Measurements from ENCODE around the gene ALDH5A1.
A peak's percentile ranks its signal among the peaks of the same experiment; 100 is the strongest.

ALDH5A1 gene

DNA sequence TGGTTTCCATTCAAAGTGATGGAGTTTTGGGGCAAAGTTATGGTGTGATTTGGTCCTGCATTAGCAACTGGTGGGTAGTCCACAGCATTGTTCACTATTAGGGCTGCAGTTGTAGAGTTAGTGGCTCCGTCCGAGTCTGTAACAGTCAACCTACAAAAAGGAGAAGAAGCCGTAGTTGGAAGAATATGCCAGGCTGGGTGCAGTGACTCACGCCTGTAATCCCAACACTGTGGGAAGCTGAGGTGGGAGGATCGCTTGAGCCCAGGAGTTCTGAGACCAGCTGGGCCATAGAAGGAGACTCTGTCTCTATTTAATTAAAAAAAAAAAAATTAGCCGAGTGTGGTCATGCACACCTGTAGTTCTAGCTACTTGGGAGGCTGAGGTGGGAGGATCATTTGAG, 81.7 kb downstream of the ALDH5A1 start:
- DNase-seq, result no peak

DNA sequence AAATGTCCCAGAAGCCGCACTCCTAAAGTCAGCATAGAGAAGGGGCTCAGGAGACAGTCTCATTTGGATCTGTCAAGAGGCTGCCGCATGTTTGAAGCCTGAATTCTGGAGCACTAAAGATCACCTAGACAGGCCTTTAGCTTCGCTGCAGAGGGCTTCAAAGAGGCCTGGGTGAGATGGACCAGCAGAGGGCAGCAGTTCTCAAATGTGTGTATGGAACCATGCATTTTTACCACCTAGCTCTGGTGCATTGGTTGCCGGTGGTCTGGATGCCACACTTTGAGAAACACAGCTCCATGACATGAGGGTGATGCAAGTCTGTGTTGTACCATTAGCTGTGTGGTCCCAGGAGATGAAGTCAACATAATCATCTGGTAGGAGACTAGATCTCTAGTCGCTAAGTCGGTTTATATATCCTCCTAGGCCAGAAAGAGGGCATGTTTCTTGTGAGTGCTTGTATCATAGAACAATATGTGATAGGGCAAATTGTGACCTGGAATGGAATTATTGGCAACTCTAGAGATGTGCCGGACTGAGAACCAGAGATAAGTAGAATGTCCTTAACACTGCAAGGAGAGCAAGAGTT, 86.4 kb downstream of the ALDH5A1 start:
- DNase-seq, result peak; percentile 47 to 48

DNA sequence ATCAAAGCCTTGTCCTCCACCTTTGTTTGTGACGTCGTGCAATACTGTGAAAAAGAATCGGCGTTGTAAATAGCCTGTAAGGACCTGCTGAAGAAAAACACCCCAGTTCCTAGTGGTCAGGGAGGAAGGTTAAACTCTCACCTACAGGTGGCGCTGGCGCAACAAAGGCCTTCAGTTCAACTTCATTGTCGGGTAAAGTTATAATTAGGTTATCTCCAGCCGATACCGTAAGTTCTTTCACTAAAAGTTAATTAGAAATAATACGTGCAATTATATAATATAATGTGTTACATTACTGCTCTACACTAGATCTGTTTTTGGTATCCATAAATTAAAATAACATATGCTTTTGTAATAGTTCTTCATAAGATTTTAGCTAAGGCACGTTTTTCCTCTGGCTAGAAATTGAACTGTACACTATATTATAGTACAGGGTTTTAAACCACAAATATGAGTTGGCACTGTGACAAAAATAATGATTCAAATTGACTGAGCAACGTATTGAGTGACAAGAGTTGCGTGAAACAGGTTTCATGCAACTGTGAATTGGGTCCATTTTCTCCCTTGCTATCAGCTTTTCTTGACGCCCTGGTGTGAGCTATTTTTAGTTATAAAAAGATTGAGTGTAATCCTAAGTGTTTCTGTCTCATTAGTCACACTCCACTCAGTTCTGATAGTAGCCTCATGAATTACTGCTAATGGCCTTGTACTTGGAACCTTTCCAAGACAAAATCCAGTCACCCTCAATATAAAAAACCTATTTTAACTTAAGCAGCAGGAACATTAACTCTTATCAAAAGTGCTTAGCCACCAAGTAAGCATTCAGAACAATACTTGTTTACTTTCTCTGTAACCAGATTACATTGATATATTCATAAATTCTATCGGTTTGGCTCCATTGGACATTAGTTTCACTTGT, 89.0 kb downstream of the ALDH5A1 start:
- DNase-seq, result peak; percentile 79 to 89

DNA sequence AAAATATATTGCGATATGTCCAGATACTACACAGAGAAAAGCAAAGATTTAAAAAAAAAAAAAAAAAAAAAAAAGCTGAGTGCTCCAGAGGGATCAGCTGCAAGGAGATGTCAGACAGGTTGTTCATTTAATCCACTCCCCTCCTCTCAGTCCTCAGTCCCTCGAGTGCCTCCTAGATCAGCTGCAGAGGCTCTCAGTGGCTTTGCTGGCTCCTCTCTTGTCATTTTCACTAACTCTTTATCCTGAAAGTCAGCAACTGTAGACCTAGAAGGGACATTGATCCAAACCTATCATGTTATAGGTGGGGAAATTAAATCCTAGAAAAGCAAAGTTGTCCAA, 89.6 kb downstream of the ALDH5A1 start:
- peak; percentile 75 to 89 for DNase-seq

Measured in NCI-H187 (cell line).